IMR-90 (cell line): ENCODE data around the gene PHPT1. TPM values are rescaled to one million over a fixed set of nuclear protein-coding genes. Genes with fewer than 3 reads are reported as not detected.

ENCODE experiments used
- ATAC-seq: fragments of 200-7000 bp; cut with Tn5 transposase; 2 replicates; pipeline ENCODE4 v1.9.1; 2020; ENCODE audit warnings: low read depth, mild to moderate bottlenecking, moderate library complexity
- BruUV-seq: library from RNA; stranded (reverse); fragments of 400-500 nt; replicated peaks from 2 replicates; lab custom pipeline; 2021; lab: Mats Ljungman, UMichigan
- CTCF ChIA-PET: fragments of 300-600 bp; formaldehyde crosslinking; extraction: SDS; loops from one replicate; lab custom pipeline; 2021; ENCODE audit warnings: antibody characterized with exemption; lab: Yijun Ruan, JAX
- POLR2A ChIA-PET: fragments of 300-600 bp; sonication (Branson Sonifier 250); formaldehyde crosslinking; loops from one replicate; lab custom pipeline; 2022; ENCODE audit warnings: antibody characterized with exemption; ENCODE audit not compliant: unreplicated experiment; lab: Charles Lee
- DNase-seq: peaks from one replicate; pipeline ENCODE4 v3.0.0; 2013
- H2AFZ ChIP-seq: replicated peaks from 2 replicates; pipeline ENCODE3; 2013; ENCODE audit warnings: low read length, mild to moderate bottlenecking; ENCODE audit not compliant: poor library complexity
- H2AK5ac ChIP-seq: 2 replicates; pipeline ENCODE4 v1.6.1; 2013; ENCODE audit warnings: low read depth, low read length, inconsistent platforms
- H2AK9ac ChIP-seq: replicated peaks from 2 replicates; pipeline ENCODE3; 2013; ENCODE audit warnings: mild to moderate bottlenecking, low read depth, low read length, moderate library complexity; ENCODE audit not compliant: poor library complexity
- H2BK120ac ChIP-seq: 2 replicates; pipeline ENCODE4 v1.6.1; 2013; ENCODE audit warnings: low read depth, low read length, inconsistent platforms
- H2BK15ac ChIP-seq: 3 replicates; pipeline ENCODE4 v1.6.1; 2013; ENCODE audit warnings: low read depth, low read length, inconsistent platforms
- H2BK20ac ChIP-seq: 2 replicates; pipeline ENCODE4 v1.6.1; 2013; ENCODE audit warnings: low read depth, mild to moderate bottlenecking, inconsistent platforms, low read length, moderate library complexity
- H2BK5ac ChIP-seq: 2 replicates; pipeline ENCODE4 v1.6.1; 2013; ENCODE audit warnings: mild to moderate bottlenecking, low read depth, low read length, inconsistent platforms; ENCODE audit not compliant: poor library complexity, severe bottlenecking
- H3K14ac ChIP-seq: replicated peaks from 2 replicates; pipeline ENCODE4 v1.6.1; 2013; ENCODE audit warnings: low read depth, low read length, inconsistent platforms
- H3K18ac ChIP-seq: 2 replicates; pipeline ENCODE4 v1.6.1; 2013; ENCODE audit warnings: low read depth, low read length, control low read depth
- H3K23ac ChIP-seq: 2 replicates; pipeline ENCODE4 v1.6.1; 2013; ENCODE audit warnings: low read depth, low read length, inconsistent platforms
- H3K27ac ChIP-seq: 2 replicates; pipeline ENCODE4 v1.5.1; 2013; ENCODE audit warnings: mild to moderate bottlenecking, control low read depth, low read length; ENCODE audit not compliant: insufficient read depth
- H3K27me3 ChIP-seq: 2 replicates; pipeline ENCODE4 v1.6.1; 2013; ENCODE audit warnings: low read length; ENCODE audit not compliant: control insufficient read depth, insufficient read depth
- H3K36me3 ChIP-seq: 2 replicates; pipeline ENCODE4 v1.6.1; 2013; ENCODE audit warnings: low read length, mixed read lengths; ENCODE audit not compliant: control insufficient read depth, insufficient read depth
- H3K4ac ChIP-seq: 2 replicates; pipeline ENCODE4 v1.6.1; 2013; ENCODE audit warnings: low read depth, low read length, inconsistent platforms
- H3K4me1 ChIP-seq: 2 replicates; pipeline ENCODE4 v1.6.1; 2013; ENCODE audit warnings: low read length, mixed read lengths; ENCODE audit not compliant: control insufficient read depth, insufficient read depth
- H3K4me2 ChIP-seq: 2 replicates; pipeline ENCODE4 v1.6.1; 2013; ENCODE audit warnings: low read depth, mild to moderate bottlenecking, control low read depth, low read length, moderate library complexity
- H3K4me3 ChIP-seq: 2 replicates; pipeline ENCODE4 v1.5.1; 2013; ENCODE audit warnings: low read depth, mild to moderate bottlenecking, control low read depth, low read length, moderate library complexity; ENCODE audit not compliant: insufficient read depth
- H3K56ac ChIP-seq: 2 replicates; pipeline ENCODE4 v1.6.1; 2013; ENCODE audit warnings: low read length, inconsistent platforms; ENCODE audit not compliant: insufficient read depth; ENCODE audit errors: extremely low read depth
- H3K79me1 ChIP-seq, 2 experiments: 2 replicates each; pipeline ENCODE4 v1.6.1; 2013; ENCODE audit warnings: low read length in 2 of 2, inconsistent platforms in 1 of 2, low read depth in 1 of 2
- H3K9ac ChIP-seq: 2 replicates; pipeline ENCODE4 v1.6.1; 2013; ENCODE audit warnings: low read depth, low read length, control low read depth
- H3K9me1 ChIP-seq: 2 replicates; pipeline ENCODE4 v1.6.1; 2013; ENCODE audit warnings: low read length, inconsistent platforms; ENCODE audit not compliant: insufficient read depth
- H3K9me3 ChIP-seq: 2 replicates; pipeline ENCODE4 v1.6.1; 2013; ENCODE audit warnings: low read length; ENCODE audit not compliant: control insufficient read depth, insufficient read depth
- H4K20me1 ChIP-seq: 2 replicates; pipeline ENCODE4 v1.6.1; 2013; ENCODE audit warnings: low read length, inconsistent platforms; ENCODE audit not compliant: insufficient read depth
- H4K5ac ChIP-seq: 2 replicates; pipeline ENCODE4 v1.6.1; 2013; ENCODE audit warnings: mild to moderate bottlenecking, low read depth, low read length, control low read depth
- H4K8ac ChIP-seq, 2 experiments: 2 replicates each; pipeline ENCODE4 v1.6.1; 2013; ENCODE audit warnings: low read depth in 2 of 2, low read length in 2 of 2, control low read depth in 1 of 2, inconsistent platforms in 1 of 2
- H4K91ac ChIP-seq: 2 replicates; pipeline ENCODE4 v1.6.1; 2013; ENCODE audit warnings: low read depth, low read length, inconsistent platforms; ENCODE audit not compliant: insufficient read depth
- BHLHE40 ChIP-seq: fragments of 150-350 bp; IDR thresholded peaks from 2 replicates; pipeline ENCODE4 v1.6.1; 2016; ENCODE audit warnings: mild to moderate bottlenecking, low read depth, low read length
- CEBPB ChIP-seq: IDR thresholded peaks from 2 replicates; pipeline ENCODE4 v1.6.1; 2012; ENCODE audit warnings: low read depth, low read length, improper control_type of control experiment
- MAFK ChIP-seq: IDR thresholded peaks from 2 replicates; pipeline ENCODE4 v1.6.1; 2012; ENCODE audit warnings: low read depth, low read length, improper control_type of control experiment
- MAZ ChIP-seq: IDR thresholded peaks from 2 replicates; pipeline ENCODE4 v1.6.1; 2012; ENCODE audit warnings: low read depth, mild to moderate bottlenecking, low read length, improper control_type of control experiment, moderate library complexity, borderline replicate concordance
- POLR2A ChIP-seq: IDR thresholded peaks from 2 replicates; pipeline ENCODE4 v1.6.1; 2012; ENCODE audit warnings: mild to moderate bottlenecking, low read depth, low read length
- RAD21 ChIP-seq: IDR thresholded peaks from 2 replicates; pipeline ENCODE4 v1.6.1; 2012; ENCODE audit warnings: low read length, improper control_type of control experiment
- RFX5 ChIP-seq: IDR thresholded peaks from 2 replicates; pipeline ENCODE4 v1.8.0; 2012; ENCODE audit warnings: low read depth, mild to moderate bottlenecking, low read length, moderate library complexity
- SMC3 ChIP-seq: fragments of 150-350 bp; IDR thresholded peaks from 2 replicates; pipeline ENCODE4 v1.6.1; 2016; ENCODE audit warnings: low read depth, mild to moderate bottlenecking, antibody characterized with exemption, low read length, moderate library complexity
- WGBS, 2 experiments: methylation state at CpG; one replicate each; pipeline versions ENCODE4 v1.1.5 to v1.1.7; 2013; ENCODE audit warnings: missing lambda C conversion rate in 2 of 2; ENCODE audit not compliant: insufficient read length in 1 of 2; ENCODE audit errors: extremely low coverage in 2 of 2; 5-methylcytosine and 5-hydroxymethylcytosine counted together
- dilution Hi-C: fragments of 300-500 bp; cut with HindIII; formaldehyde crosslinking; loops from one replicate; pipeline ENCODE4 v1.14.3; 2018; ENCODE audit warnings: low sequenced_read_pairs; ENCODE audit not compliant: unreplicated experiment
- in situ Hi-C: fragments of 300-500 bp; cut with MboI; formaldehyde crosslinking; loops from 3 replicates; pipeline ENCODE4 v1.14.3; 2019; ENCODE audit warnings: low sequenced_read_pairs, inconsistent platforms, mixed read lengths
- intact Hi-C: fragments of 100-400 bp; cut with micrococcal nuclease; formaldehyde crosslinking; loops from 2 replicates; pipeline ENCODE4 v1.10.0; 2022
- polyA plus RNA-seq, 3 experiments: library from polyadenylated mRNA; depleted of rRNA; stranded (reverse); fragments of >200 nt; gene quantifications; 2 replicates each; pipeline ENCODE4 v1.2.3, GENCODE V29; 2012; ENCODE audit warnings: low replicate concordance in 1 of 3
- total RNA-seq: library from RNA; depleted of rRNA; stranded (reverse); fragments of >200 nt; gene quantifications from 2 replicates; pipeline ENCODE4 v1.2.3, GENCODE V29; 2012

PHPT1 gene
- total and polyA plus RNA-seq, 2 of the 4 experiments (the other 2 are of a cell fraction) = 79.8 to 214 TPM

DNA sequence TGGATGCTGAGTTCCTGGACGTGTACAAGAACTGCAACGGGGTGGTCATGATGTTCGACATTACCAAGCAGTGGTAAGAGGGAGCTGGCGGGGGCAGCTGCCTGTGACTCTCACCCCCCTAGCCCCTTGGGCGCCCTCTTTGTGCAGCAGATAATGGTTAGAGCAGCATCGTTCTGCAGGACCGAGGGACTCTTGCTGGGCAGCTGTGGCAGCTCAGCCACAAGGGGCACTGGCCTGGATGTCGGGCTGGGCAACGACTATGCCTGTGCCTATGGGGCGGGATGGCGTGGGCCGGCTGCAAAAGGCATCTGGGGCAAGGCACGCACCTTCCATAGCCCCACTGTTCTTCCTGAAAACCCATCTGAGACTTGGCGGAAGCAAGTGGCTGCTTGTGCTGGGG lies 19.8 kb upstream of the PHPT1 start:
- H3K9me1 ChIP-seq = no peaks in the 10 kb centered on the region
- no peak overlapping the region for H3K9ac ChIP-seq
- no peak overlapping the region for H3K4me2 ChIP-seq
- ATAC-seq (no peak), DNase-seq (no peak)
- peaks cover 3% of the 10 kb centered on the region in 2 experiments; a peak in 1 of 4 replicates for H3K79me1 ChIP-seq
- no peak overlapping the region for H3K27ac ChIP-seq
- no peak overlapping the region for H2BK20ac ChIP-seq
- in situ Hi-C loops (no loop called here), dilution Hi-C loops (no loop called here), intact Hi-C loops (no loop called here)
- H4K5ac ChIP-seq = no peak overlapping the region
- H3K4me1 ChIP-seq = no peaks in the 10 kb centered on the region
- H3K56ac ChIP-seq = no peak overlapping the region
- WGBS, 2 experiments = 96% methylated on average over 4 of the region's 14 CpGs; no CpG with 5 or more reads in 1 of the 2 experiments
- no peaks in the 10 kb centered on the region for H3K9me3 ChIP-seq
- no peak overlapping the region for H2BK15ac ChIP-seq
- ChIA-PET CTCF (interaction anchor here (0.5 kb wide), 1 partner anchor 53 kb away, joined by 3 read pairs; no protein-coding TSS in a partner anchor), POLR2A (no interaction called here)
- H4K20me1 ChIP-seq = no peaks in the 10 kb centered on the region; the same call in 1 of the 2 replicates
- H3K18ac ChIP-seq = no peak overlapping the region
- H3K27me3 ChIP-seq = no peaks in the 10 kb centered on the region
- TF ChIP-seq SMC3 (no peak), RAD21 (no peak), MAFK (no peak), CEBPB (no peak), BHLHE40 (no peak), MAZ (no peak), POLR2A (no peak), RFX5 (no peak)
- no peak overlapping the region for H3K14ac ChIP-seq
- BruUV-seq = no TSS peak
- no peak overlapping the region for H3K4ac ChIP-seq
- H3K4me3 ChIP-seq = no peak overlapping the region
- no peak overlapping the region for H2AK5ac ChIP-seq
- H3K36me3 ChIP-seq = peaks cover 67% of the 10 kb centered on the region
- H4K91ac ChIP-seq = no peak overlapping the region
- no peak overlapping the region for H4K8ac ChIP-seq
- H3K23ac ChIP-seq = no peak overlapping the region
- H2AFZ ChIP-seq = no peak overlapping the region
- no peak overlapping the region for H2AK9ac ChIP-seq
- no peak overlapping the region for H2BK120ac ChIP-seq
- H2BK5ac ChIP-seq = no peak overlapping the region
